ENCODE data around the gene ABHD14A.

- TF ChIP-seq TAF1 (IDR thresholded peaks at IDR 0.05; ENCODE audit: low read depth) (peak; percentile 99), NFIC (IDR thresholded peaks at IDR 0.05) (no peak)
Measured at GRCh38 chr3:51995346-51996163, 20.7 kb downstream of the ABHD14A start, which contains the start of gene RPL29.
